SK-N-SH treated with all-trans-retinoic acid at 6 μM for 48 hours (cell line): Measurements from ENCODE around the gene F3.

ENCODE experiments used
- BACH2 ChIP-seq: fragments of 250-450 bp; sonication (Bioruptor Pico); IDR thresholded peaks from 2 replicates; pipeline ENCODE4 v1.9.0; 2021; ENCODE audit warnings: mild to moderate bottlenecking, borderline replicate concordance
- TF ChIP-seq, protein P1 (sequence below): fragments of 250-450 bp; sonication (Bioruptor Pico); IDR thresholded peaks from 2 replicates; pipeline ENCODE4 v1.5.1; 2021; ENCODE audit warnings: mild to moderate bottlenecking, moderate library complexity

DNA sequence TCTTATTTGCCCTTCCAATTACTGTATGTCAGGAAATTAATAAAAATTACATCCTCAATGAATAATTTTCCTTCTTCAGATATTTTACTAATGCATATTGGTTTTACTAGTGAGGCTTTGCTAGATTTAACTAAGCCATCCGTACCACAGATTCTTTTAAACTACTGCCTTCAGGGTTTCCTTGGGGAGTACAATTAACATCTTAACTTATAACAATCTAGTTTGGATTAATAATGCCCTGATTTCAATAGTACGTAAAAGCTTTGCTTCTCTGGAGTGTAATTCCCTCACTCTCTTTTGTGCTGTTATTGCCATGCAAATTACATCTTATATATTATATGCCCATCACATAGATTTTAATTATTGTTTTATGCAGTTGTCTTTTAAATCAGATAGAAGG, 24.3 kb upstream of the F3 start:
- TF ChIP-seq, protein P1, sequence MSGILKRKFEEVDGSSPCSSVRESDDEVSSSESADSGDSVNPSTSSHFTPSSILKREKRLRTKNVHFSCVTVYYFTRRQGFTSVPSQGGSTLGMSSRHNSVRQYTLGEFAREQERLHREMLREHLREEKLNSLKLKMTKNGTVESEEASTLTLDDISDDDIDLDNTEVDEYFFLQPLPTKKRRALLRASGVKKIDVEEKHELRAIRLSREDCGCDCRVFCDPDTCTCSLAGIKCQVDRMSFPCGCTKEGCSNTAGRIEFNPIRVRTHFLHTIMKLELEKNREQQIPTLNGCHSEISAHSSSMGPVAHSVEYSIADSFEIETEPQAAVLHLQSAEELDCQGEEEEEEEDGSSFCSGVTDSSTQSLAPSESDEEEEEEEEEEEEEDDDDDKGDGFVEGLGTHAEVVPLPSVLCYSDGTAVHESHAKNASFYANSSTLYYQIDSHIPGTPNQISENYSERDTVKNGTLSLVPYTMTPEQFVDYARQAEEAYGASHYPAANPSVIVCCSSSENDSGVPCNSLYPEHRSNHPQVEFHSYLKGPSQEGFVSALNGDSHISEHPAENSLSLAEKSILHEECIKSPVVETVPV (CRISPR knock-in tag) = no peak
- TF ChIP-seq BACH2 = no peak
